Lung microvascular endothelial cell (primary cell): ENCODE results near the gene PIN4. TPM values are rescaled to one million over a fixed set of nuclear protein-coding genes. Genes with fewer than 3 reads are reported as not detected.
"Not testable (repeated sequence)": the region's sequence is repeated elsewhere in the genome, so short reads cannot be mapped to it uniquely, and the experiment has no call there.

ENCODE experiments used
- DNase-seq, 2 donors: peaks; one replicate each; pipeline versions ENCODE4 v3.0.0 to v3.0.0-alpha.2; 2010; ENCODE audit warnings: low read depth in 2 of 2
- total RNA-seq: library from RNA; depleted of rRNA; stranded (reverse); fragments of >200 nt; gene quantifications from 2 replicates; pipeline ENCODE4 v1.2.1, GENCODE V29; 2014

Gene PIN4
- total RNA-seq: 10.7 and 13.7 TPM in 2 replicates

DNA sequence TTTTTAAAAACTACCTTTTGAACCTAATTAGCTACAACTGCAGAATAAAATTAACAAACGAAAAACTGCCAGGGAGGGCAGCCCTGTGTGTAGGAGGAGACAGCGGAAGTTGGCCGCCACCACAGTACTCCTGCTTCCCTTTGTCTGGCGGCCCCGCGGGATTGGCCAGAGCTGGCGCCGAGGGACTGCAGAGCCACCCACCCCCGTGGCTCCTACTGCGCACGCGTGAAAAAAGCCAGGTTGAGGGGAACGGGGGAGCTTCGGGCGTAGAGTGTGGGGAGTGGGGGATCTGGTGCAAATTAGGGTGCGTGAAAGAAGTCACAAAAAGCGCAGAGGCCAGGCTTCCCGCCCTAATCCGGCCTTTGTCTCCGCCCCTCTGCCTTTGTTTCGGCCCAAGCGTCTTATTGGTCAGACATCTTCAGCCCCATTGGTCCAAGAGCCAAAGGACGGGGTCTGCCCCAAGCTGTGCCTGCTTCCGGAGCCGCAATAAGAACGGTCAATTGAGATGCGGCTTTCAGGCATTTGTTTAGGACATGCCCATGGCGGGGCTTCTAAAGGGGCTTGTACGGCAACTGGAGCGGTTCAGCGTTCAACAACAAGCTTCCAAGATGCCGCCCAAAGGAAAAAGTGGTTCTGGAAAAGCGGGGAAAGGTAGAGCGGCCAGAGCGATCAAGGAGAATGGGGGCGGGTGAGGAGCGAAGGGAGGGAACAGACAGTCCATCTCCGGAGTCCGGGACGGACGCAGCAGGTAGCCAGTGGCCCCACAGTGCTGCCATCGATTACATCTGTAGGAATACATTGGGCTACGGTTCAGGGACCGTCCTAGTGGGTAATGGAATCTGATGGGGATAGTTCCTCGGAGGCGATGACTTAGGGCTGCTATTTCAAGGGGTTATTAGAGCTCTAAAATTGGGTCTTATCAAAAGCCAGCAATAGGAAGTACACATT is at the start of gene PIN4:
Gene PIN4 (plus strand): TSS at position 580 of the 948 bp plus-strand sequence. CDS start 29 bp downstream, at position 609.
- peak; percentile 95 to 96 for DNase-seq

DNA sequence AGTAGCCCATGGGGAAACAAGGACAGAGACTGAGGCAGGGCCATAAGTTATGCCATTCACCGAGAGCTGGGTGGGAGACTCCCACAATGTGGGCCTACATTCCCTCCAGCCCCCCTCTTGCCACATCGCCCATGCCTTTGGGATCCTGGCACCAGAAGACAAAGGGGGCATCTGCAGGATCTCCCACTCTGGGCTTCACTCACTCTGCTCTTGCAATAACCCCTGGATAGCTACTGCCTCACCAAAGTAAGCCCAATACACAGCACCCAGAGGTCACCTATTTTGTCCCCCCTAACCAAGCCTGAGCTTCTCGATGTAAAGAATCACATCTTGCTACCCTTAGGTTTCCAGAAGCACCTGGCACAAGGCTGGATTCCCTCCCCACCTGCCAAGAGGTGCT is 49.1 kb upstream of the PIN4 start:
- no peak for DNase-seq

DNA sequence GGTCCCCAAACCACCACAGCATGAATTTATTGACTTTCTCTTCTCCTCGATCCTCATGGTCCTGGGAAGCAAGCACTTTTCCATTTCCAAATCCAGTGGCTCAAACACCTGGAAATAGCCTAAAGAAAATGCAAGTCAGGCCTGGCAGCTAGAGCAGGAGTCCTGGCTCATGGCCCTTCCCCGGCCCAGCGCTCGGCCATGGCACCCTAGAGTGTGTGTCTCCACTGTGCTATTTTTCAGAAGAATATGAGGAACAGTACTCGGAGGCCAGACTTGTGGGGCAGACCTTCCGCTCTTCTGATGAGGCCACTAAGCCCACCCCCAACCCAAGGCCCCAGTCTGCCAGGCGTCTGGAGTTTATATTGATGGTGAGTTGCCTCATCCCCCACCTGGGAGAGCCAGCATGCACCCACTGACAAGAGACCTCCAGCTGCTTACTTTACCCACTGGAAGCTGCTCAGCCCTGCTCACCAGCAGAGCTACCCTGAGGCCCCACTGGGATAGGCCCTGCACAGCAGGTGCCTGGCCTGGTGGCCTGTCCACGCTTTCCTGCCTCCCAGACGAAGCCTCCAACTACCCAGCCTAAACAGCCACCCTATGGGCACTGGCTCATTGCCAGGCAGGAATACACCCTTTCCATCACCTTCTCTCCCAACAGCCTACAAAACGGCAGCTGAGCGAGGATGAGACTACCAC is 47.6 kb upstream of the PIN4 start:
- DNase-seq: no peak

DNA sequence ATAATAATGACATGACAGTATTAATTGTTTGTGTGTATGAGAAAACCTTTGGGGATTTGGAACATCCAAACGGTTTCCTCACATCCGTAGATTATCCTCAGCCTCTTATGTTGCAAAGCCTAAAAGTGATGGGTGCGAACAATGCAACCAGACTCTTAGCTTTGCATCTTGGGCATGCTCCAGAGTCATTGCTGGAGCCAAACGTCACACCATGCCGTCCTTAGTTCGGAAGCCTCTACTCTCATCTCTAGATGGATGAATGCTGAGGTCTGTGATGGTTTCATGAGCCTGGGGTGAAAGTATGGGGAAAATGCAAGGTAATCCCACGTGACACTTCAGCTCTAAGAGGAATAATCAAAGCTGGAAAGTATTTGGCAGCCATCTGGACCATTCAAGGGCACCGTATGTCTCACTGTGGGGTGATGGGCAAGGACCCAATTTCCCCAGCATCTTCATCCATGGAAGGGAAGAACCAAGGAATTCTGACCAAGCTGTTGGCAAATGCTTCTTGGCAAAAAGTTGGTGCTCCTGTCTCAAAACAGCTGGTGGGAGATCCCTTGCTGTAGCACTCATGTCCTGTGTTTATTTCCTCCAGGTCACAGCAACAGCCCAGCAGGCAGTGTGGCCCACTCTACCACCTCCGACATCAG is 43.6 kb upstream of the PIN4 start:
- no peak for DNase-seq

DNA sequence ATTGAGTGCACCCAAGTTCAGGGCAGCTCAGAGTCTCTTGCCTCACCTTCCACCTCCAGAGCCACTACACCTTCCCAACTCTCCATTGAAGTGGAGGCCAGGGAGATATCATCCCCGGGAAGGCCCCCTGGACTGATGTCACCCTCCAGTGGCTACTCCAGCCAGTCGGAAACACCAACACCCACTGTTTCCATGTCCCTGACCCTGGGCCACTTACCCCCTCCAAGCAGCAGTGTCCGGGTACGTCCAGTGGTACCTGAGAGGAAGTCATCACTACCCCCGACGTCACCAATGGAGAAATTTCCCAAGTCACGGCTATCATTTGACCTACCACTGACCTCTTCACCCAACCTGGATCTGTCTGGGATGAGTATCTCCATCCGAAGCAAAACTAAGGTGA is 42.0 kb upstream of the PIN4 start:
- DNase-seq: no peak

DNA sequence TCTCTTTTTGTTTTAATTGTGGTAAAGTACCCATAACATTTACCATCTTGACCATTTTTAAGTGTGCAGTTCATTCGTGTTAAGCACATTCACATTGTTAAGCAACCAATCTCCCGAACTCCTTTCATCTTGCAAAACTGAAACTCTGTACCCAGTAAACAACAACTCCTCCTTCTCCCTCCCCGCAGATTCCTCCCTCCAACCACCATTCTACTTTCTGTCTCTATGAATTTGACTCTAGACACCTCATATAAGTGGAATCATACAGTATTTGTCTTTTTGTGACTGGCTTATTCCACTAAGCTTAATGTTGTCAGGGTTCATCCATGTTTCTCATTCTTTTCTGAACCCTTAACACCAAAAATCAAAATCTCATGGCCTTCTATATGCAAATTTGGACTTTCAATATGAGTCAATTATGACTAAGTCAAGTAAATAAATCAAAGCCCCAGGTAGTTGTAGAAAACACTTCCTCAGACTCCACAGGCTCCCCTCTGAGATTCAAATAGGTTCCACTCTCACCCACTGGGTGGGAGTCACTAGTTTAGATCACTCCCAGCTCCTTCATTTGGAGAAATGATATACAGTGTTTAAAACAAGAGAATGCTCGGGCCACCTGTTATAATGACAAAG is 40.1 kb upstream of the PIN4 start:
- no peak for DNase-seq

DNA sequence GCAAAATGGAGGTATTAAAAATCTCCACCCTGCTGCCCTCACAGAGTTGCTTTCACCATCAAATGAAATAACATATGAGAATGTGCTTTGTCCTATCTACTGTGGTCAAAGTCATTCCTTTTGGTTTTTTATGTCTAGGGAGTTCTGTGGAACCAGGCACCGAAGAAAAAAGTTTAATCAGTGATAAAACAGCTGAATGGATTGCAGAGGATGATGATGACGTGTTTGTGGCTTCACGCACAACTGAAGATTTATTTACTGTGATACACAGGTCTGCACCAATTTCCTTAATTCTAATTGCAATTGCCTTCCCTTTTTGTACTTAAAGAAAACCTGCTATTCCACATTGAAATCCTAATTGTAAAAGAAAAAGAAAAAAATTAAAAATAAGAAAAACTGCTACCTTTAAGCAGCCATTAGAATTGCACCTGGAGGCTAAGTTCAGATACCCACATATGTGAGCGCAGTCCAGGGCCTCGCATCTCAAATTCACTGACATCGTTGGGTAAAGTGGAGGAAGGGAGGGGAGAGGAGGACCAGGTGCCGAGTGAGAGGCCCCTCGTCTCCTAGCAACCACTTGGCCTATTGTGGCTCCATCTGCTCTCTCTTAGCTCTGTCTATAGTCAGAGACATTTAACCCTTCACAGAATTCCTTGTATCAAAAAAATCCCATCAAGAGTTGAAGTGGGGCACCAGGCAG is 39.3 kb upstream of the PIN4 start:
- no peak for DNase-seq

DNA sequence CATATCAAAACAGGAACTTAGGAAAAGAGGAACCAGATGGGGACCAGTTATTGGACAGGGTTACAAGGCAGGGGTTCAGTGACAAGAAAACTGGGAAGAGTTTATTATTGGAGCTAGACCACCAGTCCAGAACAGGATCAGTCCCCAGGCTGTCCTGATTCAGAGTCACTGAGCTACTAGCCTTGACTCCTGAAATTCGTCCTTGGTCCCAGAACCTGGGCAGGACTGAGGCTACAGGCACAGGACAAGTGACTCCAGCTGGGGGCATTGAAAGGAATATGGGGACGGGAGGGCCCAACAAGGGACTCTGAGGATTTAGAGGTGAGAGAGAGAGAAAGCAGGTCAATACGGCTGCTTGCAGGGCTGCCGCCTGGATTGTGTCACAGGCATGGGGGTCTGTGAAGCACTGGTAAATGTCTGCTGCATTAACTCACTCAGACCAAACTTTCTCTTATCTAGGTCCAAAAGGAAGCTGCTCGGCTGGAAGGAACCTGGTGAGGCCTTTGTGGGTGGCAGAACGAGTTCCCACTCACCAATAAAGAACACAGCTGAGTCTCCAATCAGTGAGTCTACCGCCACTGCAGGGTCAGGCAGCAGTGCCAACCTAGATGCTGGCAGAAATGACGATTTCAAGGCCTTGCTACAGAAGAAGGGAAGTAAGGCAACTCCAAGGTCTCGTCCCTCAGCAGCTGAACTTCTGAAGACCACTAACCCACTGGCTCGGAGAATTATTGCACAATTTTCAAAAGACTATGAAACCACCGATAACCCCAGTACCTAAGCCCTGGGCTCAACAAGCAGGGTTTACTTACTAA is 38.6 kb upstream of the PIN4 start:
- no peak for DNase-seq

DNA sequence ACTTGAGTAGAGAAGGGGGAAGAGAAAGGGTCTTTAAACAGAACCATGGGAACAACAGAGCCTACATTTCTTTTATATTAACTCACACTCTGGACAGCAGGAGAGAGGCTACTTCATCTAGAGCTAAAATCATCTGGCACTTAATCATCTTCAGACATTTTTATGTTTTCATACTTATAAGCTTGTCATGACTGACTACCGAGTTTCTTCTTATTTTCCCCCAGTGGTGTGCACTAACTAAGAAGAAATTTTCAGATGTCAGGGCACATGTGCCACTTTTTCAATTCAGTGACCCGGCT is 38.0 kb upstream of the PIN4 start:
- DNase-seq: no peak

DNA sequence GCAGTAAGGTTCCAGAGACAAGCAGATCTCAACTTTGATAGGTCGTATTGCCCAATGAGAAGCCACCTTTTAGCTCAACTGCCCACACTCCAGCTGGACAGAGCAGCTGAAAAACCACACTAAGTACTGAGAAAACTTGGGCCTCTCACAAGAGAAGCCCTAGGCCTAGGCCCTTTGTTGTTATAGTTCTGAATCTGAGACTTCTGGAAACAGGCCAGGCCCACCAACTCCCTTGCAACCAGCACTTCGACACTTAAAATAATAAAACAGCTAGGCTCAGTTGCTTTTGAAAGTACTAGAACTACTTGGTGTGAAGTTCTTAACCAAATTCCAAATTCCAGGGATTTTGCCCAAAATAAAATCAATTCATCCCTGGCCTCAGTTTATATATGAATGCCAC is 36.4 kb upstream of the PIN4 start:
- DNase-seq: no peak

DNA sequence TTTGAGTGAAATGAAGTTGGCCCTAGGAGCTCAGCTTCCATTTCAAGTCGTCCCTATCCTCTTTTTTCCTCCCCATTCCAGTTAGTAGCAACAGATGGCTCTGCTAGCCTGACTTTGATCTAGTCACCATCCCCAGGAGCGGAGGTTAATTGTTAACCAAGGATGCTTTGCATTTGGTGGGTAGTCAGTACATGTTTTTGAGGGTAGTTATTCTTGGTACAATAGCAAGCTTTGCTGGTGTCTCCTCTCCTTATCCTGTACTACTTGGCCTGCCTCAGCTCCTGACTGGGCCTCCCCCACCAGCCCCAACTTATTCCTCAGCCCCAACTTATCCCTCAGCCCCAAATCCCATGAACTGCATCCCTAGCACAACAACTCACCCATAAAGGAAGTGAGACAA is 35.0 kb upstream of the PIN4 start:
- no peak for DNase-seq

DNA sequence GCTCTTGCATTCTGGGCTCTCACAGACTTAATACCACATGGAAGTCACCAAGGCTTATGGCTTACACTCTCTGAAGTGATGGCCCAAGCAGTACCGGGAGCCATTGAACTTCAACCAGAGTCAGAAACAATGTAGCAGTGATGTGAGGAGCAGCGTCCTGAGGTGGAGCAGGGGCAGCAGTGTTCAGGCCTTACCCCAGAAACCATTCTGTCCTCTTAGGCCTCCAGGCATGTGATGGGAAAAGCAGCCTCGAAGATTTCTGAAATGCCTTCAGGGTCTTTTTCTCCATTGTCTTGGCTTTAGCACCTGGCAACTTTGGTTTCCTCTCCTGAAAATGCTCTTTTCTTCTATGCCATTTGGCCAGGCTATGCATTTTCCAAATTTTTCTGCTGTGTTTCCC is 22.8 kb upstream of the PIN4 start:
- DNase-seq: no peak

DNA sequence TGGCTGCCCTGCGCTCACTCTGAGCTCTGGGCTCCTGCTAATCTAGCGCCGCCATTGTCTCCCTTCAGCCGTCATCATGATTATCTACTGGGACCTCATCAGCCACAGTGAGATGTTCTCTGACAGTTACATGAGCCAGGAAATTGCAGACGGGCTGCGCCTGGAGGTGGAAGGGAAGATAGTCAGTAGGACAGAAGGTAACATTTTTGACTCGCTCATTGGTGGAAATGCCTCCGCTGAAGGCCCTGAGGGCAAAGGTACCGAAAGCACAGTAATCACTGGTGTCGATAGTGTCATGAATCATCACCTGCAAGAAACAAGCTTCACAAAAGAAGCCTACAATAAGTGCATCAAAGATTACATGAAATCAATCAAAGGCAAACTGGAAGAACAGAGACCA is 21.8 kb upstream of the PIN4 start:
- DNase-seq: no peak

DNA sequence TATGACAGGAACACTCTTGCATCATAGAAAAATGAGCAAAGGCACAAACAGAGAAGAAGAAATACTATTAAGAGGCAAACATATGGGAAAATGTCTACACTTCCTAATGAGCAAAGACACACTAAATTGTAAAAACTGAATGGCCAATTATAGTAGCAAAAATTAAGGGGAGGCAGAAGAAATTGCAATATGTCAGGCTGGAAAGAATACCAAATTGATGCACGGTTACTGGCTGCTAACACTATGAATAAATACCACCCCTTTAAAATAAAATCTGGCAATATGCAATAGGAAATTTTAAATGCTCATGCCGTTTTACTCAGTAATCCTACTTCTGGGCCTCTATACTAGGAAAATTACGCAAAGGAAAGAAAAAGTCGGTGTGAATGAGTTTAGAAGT is 16.0 kb upstream of the PIN4 start:
- DNase-seq: no peak

DNA sequence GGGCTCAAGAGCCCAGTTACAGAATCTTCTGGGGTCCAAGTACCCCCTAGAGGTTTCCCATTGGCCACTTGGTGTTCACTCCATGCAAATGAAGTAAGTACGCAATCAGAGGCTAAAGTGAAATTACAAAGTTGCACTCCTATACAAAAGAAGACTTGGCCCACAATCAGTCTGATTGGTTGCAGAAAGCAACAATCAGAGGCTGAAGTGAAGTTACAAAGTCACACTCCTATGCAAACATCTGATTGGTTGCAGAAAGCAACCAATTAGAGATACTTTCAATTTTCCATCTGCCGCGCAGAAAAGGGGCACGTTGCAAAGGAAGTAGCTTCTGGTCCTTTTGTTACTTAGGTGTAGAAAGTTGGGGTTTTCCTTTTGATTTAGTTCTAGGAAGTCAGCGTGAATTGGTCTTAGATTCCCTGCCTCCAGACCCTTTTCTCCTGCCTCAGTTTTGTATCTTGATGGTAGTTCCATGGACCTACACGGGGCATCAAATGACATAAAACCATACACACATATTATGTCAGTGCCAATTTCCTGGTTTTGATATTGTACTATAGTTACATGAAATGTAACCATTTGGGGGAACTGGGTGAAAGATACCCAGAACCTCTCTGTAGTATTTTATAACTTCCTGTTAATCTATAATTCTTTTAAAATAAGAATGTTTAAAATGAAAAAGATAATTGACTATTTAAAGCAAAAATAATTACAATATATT is 12.4 kb upstream of the PIN4 start:
- DNase-seq: peak in 1 of 2 donors; percentile 20

DNA sequence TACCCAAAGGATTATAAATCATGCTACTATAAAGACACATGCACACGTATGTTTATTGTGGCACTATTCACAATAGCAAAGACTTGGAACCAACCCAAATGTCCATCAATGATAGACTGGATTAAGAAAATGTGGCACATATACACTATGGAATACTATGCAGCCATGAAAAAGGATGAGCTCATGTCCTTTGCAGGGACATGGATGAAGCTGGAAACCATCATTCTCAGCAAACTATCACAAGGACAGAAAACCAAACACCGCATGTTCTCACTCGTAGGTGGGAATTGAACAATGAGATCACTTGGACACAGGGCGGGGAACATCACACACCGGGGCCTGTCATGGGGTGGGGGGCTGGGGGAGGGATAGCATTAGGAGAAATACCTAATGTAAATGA is 5.3 kb upstream of the PIN4 start:
- DNase-seq: not testable (repeated sequence)

DNA sequence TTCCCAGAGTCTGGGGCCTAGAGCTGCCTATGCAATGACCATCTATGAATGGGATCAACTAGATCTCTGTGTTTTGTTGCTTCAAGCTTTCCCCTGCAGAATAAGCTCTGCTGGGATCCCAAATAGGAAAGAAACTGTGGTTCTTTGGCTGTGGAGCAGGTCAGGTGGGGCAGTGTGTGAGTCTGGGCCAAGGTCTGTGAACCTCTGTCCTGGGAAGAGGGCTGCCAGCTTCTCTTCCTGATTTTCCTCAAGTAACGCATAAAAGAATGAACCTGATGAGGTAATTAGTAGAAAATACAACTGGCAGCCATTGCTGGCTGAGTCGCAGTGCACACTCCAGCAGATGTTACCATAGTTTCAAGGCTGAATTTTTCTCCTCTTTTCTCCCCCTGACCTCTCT is 4.6 kb upstream of the PIN4 start:
- DNase-seq: peak in 1 of 2 donors; percentile 15

DNA sequence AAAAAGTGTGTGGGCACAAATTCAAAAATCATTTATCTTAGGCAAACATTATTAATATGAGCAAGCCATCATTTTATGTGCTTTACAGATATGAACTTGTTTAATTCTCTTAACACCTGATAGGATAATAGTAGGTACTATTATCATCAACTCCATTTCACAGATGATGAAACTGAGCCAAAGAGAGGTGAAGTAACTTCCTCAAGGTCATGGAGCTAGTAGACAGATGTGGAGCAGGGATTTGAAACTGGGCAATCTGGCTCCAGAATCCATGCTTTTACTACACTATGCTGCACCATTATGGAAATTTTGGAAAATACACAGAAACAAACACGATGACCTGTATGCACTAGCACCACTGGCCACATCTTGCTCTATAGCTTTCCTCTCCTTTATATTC is 1.0 kb upstream of the PIN4 start:
- peak in 1 of 2 donors; percentile 2 for DNase-seq

DNA sequence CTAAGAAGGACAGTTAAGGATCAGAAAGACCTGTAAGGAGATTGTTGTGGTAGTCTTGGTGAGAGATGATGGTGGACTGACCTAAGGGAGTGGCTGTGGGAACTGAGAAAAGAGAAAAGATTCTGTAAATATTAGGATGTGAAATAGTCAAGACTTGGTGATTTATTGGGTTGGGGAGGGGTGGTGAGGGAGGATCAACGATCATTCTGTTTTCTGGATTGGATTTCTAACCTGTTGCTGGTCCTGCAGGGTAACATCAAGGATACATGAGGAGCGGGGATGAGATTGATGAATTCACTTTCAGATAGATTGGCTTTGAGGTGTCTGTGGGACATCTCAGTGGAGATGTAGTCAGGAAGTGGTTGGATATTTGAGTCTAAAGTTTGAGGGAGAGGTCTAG is 1.4 kb downstream of the PIN4 start:
- no peak for DNase-seq
